Measurements from ENCODE around the gene MZT1.

Gene MZT1

DNA sequence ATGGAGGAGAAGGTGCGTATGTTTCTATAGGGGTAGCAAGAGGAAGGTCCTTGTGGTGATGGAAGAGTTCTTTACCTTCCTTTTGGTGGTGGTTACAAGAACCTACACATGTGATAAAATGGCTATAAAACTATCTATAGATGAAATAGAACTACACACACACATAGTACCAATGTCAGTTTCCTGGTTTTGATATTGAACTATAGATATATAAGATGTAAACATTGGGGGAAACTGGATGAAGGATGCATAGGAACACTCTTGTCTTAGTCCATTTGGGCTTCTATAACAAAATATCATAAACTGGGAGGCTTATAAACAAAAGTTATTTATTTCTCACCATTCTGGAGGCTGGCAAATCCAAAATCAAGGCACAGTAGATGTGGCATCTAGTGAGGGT lies 47.1 kb downstream of the MZT1 start:
- no peak for DNase-seq (ENCODE audit: low spot score)

DNA sequence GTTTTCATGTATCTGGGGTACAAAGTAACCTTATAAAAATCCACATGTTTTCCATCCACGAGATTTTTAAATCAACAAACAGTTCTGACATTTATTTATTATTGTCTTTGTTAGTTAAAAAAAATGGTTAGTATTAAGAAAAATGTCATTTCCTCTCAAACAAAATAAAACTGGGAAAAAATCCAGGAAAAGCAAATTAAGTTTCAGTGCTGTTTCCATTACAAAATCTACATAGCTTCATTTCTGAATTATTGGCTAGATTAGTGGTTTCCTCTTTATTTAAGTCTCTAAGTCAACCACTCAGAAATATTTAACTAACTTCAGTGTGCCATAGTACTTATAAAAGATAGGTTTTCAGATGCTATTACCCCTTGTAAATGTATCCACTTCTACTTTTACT lies 49.1 kb downstream of the MZT1 start:
- no peak for DNase-seq (ENCODE audit: low spot score)

DNA sequence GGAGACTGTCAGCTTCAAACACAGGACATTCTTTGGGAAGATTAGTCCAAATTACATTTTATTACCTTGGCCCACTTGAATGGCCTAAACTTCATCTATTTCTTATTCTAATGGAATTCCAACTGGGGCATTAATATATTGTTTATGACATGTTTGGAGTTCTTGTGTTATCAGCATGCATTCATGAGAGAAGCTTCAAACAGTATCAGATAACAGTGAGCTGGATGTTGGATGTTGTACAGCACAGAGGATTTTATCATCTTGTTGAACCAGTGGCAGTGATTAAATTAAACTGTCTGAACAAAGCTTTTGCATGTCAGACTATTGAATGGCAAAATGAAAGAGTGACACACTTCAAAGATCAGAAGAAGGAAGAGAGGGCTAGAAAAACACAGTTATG lies 50.0 kb downstream of the MZT1 start:
- no peak for DNase-seq (ENCODE audit: low spot score)

- DNase-seq (ENCODE audit: low spot score), result no peak
Measured at GRCh38 chr13:72666391-72666790, 61.0 kb downstream of the MZT1 start.

DNA sequence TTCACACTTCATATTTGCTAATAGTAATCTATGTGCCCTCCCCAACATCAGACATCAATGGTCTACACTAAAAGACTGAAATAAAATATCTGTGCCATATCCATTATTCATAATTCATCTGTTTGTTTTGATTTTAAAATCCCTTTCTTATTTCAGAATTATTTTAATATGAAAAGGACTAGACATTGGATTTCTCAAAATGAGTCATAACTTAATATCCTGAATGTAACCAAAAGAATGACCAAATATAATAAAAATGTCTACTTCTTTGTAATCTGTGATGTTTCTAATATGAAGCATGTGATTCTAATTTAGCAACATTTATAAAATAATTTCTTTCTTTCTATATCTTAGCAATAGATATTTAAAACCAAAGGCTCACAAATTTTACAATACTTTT lies 64.9 kb downstream of the MZT1 start:
- no peak for DNase-seq (ENCODE audit: low spot score)

All from hematopoietic multipotent progenitor cell treated with erythropoietin and hydrocortisone succinate and interleukin-3 and kit ligand, for 17 days (in vitro differentiated cells).